NCI-H1092 treated with DMSO at 0.1 percent for 48 hours (cell line): ENCODE results near the gene SLC11A1.

Source experiments
- DNase-seq: peaks from one replicate; lab custom pipeline; 2025; lab: John Stamatoyannopoulos, UW

Gene SLC11A1

GRCh38 chr2:218381916-218382366 is at the start of gene SLC11A1:
SLC11A1 (plus strand) TSS chr2:218382273; CDS start chr2:218382369, 96 bp downstream.
- DNase-seq, result no peak

- no peak for DNase-seq
These were observed 49.8 kb upstream of the SLC11A1 start for GRCh38 chr2:218332288-218332687.

GRCh38 chr2:218332920-218333645 is 49.0 kb upstream of the SLC11A1 start:
- no peak for DNase-seq

GRCh38 chr2:218334531-218334930 is 47.5 kb upstream of the SLC11A1 start:
- no peak for DNase-seq

GRCh38 chr2:218340656-218341055 is 41.4 kb upstream of the SLC11A1 start:
- DNase-seq, result no peak

GRCh38 chr2:218341381-218341780 is 40.7 kb upstream of the SLC11A1 start:
- no peak for DNase-seq

GRCh38 chr2:218342837-218343236 is 39.2 kb upstream of the SLC11A1 start:
- no peak for DNase-seq

- no peak for DNase-seq
These were observed 38.5 kb upstream of the SLC11A1 start for GRCh38 chr2:218343591-218343990.

- no peak for DNase-seq
These were observed 37.9 kb upstream of the SLC11A1 start for GRCh38 chr2:218344090-218344754.

GRCh38 chr2:218344755-218345417 is 37.2 kb upstream of the SLC11A1 start:
- DNase-seq, result no peak

- peak; percentile 28 for DNase-seq
These were observed 36.4 kb upstream of the SLC11A1 start for GRCh38 chr2:218345491-218346236.

- no peak for DNase-seq
These were observed 34.9 kb upstream of the SLC11A1 start for GRCh38 chr2:218347172-218347571.

- no peak for DNase-seq
These were observed 28.0 kb upstream of the SLC11A1 start for GRCh38 chr2:218354045-218354444.

GRCh38 chr2:218354850-218355443 is 27.1 kb upstream of the SLC11A1 start:
- DNase-seq, result no peak

GRCh38 chr2:218357236-218358177 is 24.6 kb upstream of the SLC11A1 start:
- no peak for DNase-seq

- no peak for DNase-seq
These were observed 21.6 kb upstream of the SLC11A1 start for GRCh38 chr2:218360453-218360852.

GRCh38 chr2:218362606-218363005 is 19.5 kb upstream of the SLC11A1 start:
- no peak for DNase-seq

- DNase-seq, result no peak
These were observed 18.3 kb upstream of the SLC11A1 start for GRCh38 chr2:218363736-218364135.

- DNase-seq, result no peak
These were observed 17.9 kb upstream of the SLC11A1 start for GRCh38 chr2:218364196-218364595.

GRCh38 chr2:218366621-218367414 is 15.3 kb upstream of the SLC11A1 start:
- no peak for DNase-seq
